Endothelial cell of umbilical vein (primary cell): ENCODE measurements around the gene ARF5. TPM values are rescaled to one million over a fixed set of nuclear protein-coding genes. Genes with fewer than 3 reads are reported as not detected.

Source experiments
- BruUV-seq: library from RNA; stranded (reverse); fragments of 400-500 nt; replicated peaks from 2 replicates; lab custom pipeline; 2021; lab: Mats Ljungman, UMichigan
- CTCF ChIA-PET: fragments of 300-600, 350-600 bp; sonication (Branson Sonifier 250); formaldehyde crosslinking; loops from one replicate; lab custom pipeline; 2021; ENCODE audit warnings: antibody characterized with exemption, inconsistent platforms; lab: Charles Lee
- POLR2A ChIA-PET: fragments of 300-600, 350-600 bp; sonication (Branson Sonifier 250); formaldehyde crosslinking; loops from one replicate; lab custom pipeline; 2021; ENCODE audit warnings: antibody characterized with exemption, inconsistent platforms; lab: Charles Lee
- DNase-seq: peaks from one replicate; pipeline ENCODE4 v3.0.0-alpha.2; 2011; ENCODE audit warnings: low read depth, low spot score
- FAIRE-seq: peaks from 2 replicates; lab custom pipeline; 2011; peaks lifted over from hg19 to GRCh38; lab: Jason Lieb, UNC
- H2AFZ ChIP-seq: 2 replicates; pipeline ENCODE4 v1.6.0; 2012; ENCODE audit warnings: low read depth, low read length, control low read depth, inconsistent platforms
- H3K27ac ChIP-seq: 2 replicates; pipeline ENCODE4 v1.5.1; 2011; ENCODE audit warnings: low read depth, mild to moderate bottlenecking, control low read depth, low read length, moderate library complexity; ENCODE audit not compliant: insufficient read depth
- H3K27me3 ChIP-seq, 2 experiments: 2 replicates each; pipeline versions ENCODE4 v1.6.0 to v1.6.1; 2011; ENCODE audit warnings: low read length in 2 of 2, mixed read lengths in 1 of 2; ENCODE audit not compliant: control insufficient read depth in 2 of 2, insufficient read depth in 2 of 2
- H3K36me3 ChIP-seq, 2 experiments: 2 replicates in 1 of 2; 3 replicates in 1 of 2; pipeline ENCODE4 v1.5.1; 2011; ENCODE audit warnings: low read length in 2 of 2, mild to moderate bottlenecking in 1 of 2, moderate library complexity in 1 of 2; ENCODE audit not compliant: control insufficient read depth in 2 of 2, insufficient read depth in 2 of 2; ENCODE audit errors: extremely low read depth in 1 of 2
- H3K4me1 ChIP-seq: 3 replicates; pipeline ENCODE4 v1.5.1; 2011; ENCODE audit warnings: mild to moderate bottlenecking, low read length; ENCODE audit not compliant: control insufficient read depth, insufficient read depth; ENCODE audit errors: extremely low read depth
- H3K4me2 ChIP-seq: 2 replicates; pipeline ENCODE4 v1.6.1; 2011; ENCODE audit warnings: low read length, control low read depth, mixed read lengths; ENCODE audit not compliant: insufficient read depth
- H3K4me3 ChIP-seq, 3 experiments: fragments of 200-600 bp in 1 of 3; sonication (generic), shearing (Covaris generic) in 1 of 3; replicated peaks in 1 of 3; 2 replicates each; pipeline ENCODE4 v1.5.1; 2011 to 2016; ENCODE audit warnings: control low read depth in 3 of 3, low read length in 3 of 3, mild to moderate bottlenecking in 2 of 3, inconsistent platforms in 1 of 3, low read depth in 1 of 3, moderate library complexity in 1 of 3; ENCODE audit not compliant: insufficient read depth in 1 of 3
- H3K79me2 ChIP-seq: 2 replicates; pipeline ENCODE4 v1.6.0; 2012; ENCODE audit warnings: low read length, inconsistent platforms; ENCODE audit not compliant: control insufficient read depth, insufficient read depth
- H3K9ac ChIP-seq: replicated peaks from 2 replicates; pipeline ENCODE3; 2011; ENCODE audit warnings: low read length, control low read depth; ENCODE audit not compliant: insufficient read depth; ENCODE audit errors: extremely low read depth
- H3K9me1 ChIP-seq: replicated peaks from 3 replicates; pipeline ENCODE4 v1.6.0; 2011; ENCODE audit warnings: mild to moderate bottlenecking, low read length; ENCODE audit not compliant: control insufficient read depth, insufficient read depth; ENCODE audit errors: extremely low read depth
- H3K9me3 ChIP-seq: replicated peaks from 2 replicates; pipeline ENCODE4 v1.5.1; 2012; ENCODE audit warnings: low read length, inconsistent platforms; ENCODE audit not compliant: control insufficient read depth, insufficient read depth
- H4K20me1 ChIP-seq: replicated peaks from 2 replicates; pipeline ENCODE3; 2011; ENCODE audit warnings: mild to moderate bottlenecking, low read length; ENCODE audit not compliant: control insufficient read depth, insufficient read depth; ENCODE audit errors: extremely low read depth
- CTCF ChIP-seq, 2 donors: IDR thresholded peaks; 1 replicate in 1 of 2; 2 replicates in 1 of 2; pipeline ENCODE4 v1.5.1; 2011; ENCODE audit warnings: low read length in 2 of 2, mild to moderate bottlenecking in 2 of 2, moderate library complexity in 2 of 2, control low read depth in 1 of 2, inconsistent platforms in 1 of 2, low read depth in 1 of 2; ENCODE audit not compliant: insufficient read depth in 1 of 2; ENCODE audit errors: extremely low read depth in 1 of 2
- EZH2 ChIP-seq: IDR thresholded peaks from 2 replicates; pipeline ENCODE4 v1.6.1; 2012; ENCODE audit warnings: borderline replicate concordance, low read depth, mild to moderate bottlenecking, moderate library complexity, low read length, inconsistent platforms; ENCODE audit not compliant: severe bottlenecking
- FOS ChIP-seq: IDR thresholded peaks from 2 replicates; pipeline ENCODE4 v1.6.1; 2011; ENCODE audit warnings: mild to moderate bottlenecking, low read length, moderate library complexity, borderline replicate concordance; ENCODE audit not compliant: insufficient read depth
- GATA2 ChIP-seq: IDR thresholded peaks from 2 replicates; pipeline ENCODE4 v1.7.0; 2011; ENCODE audit warnings: low read depth, mild to moderate bottlenecking, moderate library complexity, mixed read lengths, low read length; ENCODE audit not compliant: insufficient read length, insufficient read depth
- MYC ChIP-seq: IDR thresholded peaks from one replicate; pipeline ENCODE4 v1.6.1; 2011; ENCODE audit warnings: mild to moderate bottlenecking, low read depth, low read length
- POLR2A ChIP-seq: IDR thresholded peaks from 2 replicates; pipeline ENCODE4 v1.6.1; 2012; ENCODE audit warnings: low read depth, mild to moderate bottlenecking, control low read depth, low read length
- dilution Hi-C: fragments of 300-500 bp; cut with MboI; formaldehyde crosslinking; loops from one replicate; pipeline ENCODE4 v1.15.0; 2019; ENCODE audit warnings: low sequenced_read_pairs; ENCODE audit not compliant: extremely low pct_ligation_motif_present
- intact Hi-C: fragments of 100-400 bp; cut with micrococcal nuclease; formaldehyde crosslinking; loops from one replicate; pipeline ENCODE4 v1.10.0; 2022
- polyA plus RNA-seq, 4 experiments: library from polyadenylated mRNA; depleted of rRNA in 3 of 4; stranded (reverse) in 3 of 4; unstranded in 1 of 4; fragments of >200 nt; gene quantifications; 2 replicates each; pipeline versions ENCODE4 v1.2.1 to v1.2.3, GENCODE V29; 2011 to 2012; ENCODE audit warnings: missing spikeins in 1 of 4
- total RNA-seq: library from RNA; stranded (reverse); gene quantifications from 2 replicates; pipeline ENCODE4 v1.2.3, GENCODE V29; 2021
- TF ChIP-seq, protein P1 (sequence below): IDR thresholded peaks from 2 replicates; pipeline ENCODE4 v1.6.1; 2011; ENCODE audit not compliant: insufficient read depth, insufficient read length

The ARF5 gene
- total and polyA plus RNA-seq, 2 donors (not counting 3 experiments of a cell fraction or from before 2014, with no cell fraction given): 122 to 428 TPM

DNA sequence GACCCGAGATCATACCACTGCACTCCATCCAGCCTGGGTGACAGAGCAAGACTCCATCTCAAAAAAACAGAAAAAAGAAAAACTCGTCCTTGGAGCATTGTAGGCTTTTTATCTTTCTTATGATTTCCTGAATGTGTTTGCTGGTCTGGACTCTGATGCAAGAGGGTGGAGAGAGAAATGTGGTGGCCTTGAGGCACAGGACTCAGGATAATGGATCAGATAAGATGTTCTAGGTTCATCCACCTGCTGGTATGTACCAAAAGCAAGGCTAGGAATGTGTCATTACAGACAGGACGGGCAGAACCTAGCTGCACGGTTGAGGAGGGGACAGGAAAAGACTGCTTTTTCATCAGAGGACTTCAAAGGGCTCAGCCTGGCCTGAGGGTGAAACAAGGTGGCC lies 36.3 kb upstream of the ARF5 start:
- Histone ChIP-seq H3K79me2 (no peaks in the 10 kb centered on the region), H3K4me3 (no peak overlapping the region), H3K4me1 (no peaks in the 10 kb centered on the region), H2AFZ (no peak overlapping the region), H3K9me1 (no peaks in the 10 kb centered on the region), H3K27me3 (peaks cover 0 to 2% of the 10 kb centered on the region in 2 experiments), H3K9ac (no peak overlapping the region), H4K20me1 (no peaks in the 10 kb centered on the region), H3K4me2 (no peak overlapping the region), H3K36me3 (no peaks in the 10 kb centered on the region), H3K9me3 (no peaks in the 10 kb centered on the region), H3K27ac (no peak overlapping the region)
- ChIA-PET POLR2A (no interaction called here), CTCF (no interaction called here)
- TF ChIP-seq, protein P1, sequence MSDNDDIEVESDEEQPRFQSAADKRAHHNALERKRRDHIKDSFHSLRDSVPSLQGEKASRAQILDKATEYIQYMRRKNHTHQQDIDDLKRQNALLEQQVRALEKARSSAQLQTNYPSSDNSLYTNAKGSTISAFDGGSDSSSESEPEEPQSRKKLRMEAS: no peak
- no peak for TF ChIP-seq FOS
- no peak for TF ChIP-seq EZH2
- no peak for TF ChIP-seq CTCF (IDR thresholded peaks at IDR 0.05; ENCODE audit: extremely low read depth in 1 of 2, insufficient read depth in 1 of 2, low read depth in 1 of 2, low read length in 2 of 2)
- no peak for TF ChIP-seq GATA2
- no peak for TF ChIP-seq MYC
- no peak for TF ChIP-seq POLR2A
- intact Hi-C loops (no loop called here), dilution Hi-C loops (no loop called here)
- no TSS peak for BruUV-seq
- DNase-seq (no peak), FAIRE-seq (no peak)
